Lower lobe of right lung (tissue), 2 donors: ENCODE data around the gene CDK3. TPM values are rescaled to one million over a fixed set of nuclear protein-coding genes. Genes with fewer than 3 reads are reported as not detected.
A peak's percentile ranks its signal among the peaks of the same experiment; 100 is the strongest.

Source experiments
- ATAC-seq, 2 donors: fragments of 200-7000 bp; cut with Tn5 transposase; one replicate each; pipeline ENCODE4 v1.9.1; 2020 to 2022; ENCODE audit warnings: mild to moderate bottlenecking in 2 of 2, moderate library complexity in 2 of 2
- DNase-seq: peaks from one replicate; pipeline ENCODE4 v3.0.0-alpha.2; 2020
- H3K27ac ChIP-seq: fragments of 200-600 bp; one replicate; pipeline ENCODE4 v1.8.0; 2022
- H3K27me3 ChIP-seq: fragments of 200-600 bp; one replicate; pipeline ENCODE4 v1.8.0; 2022; ENCODE audit warnings: low read depth
- H3K36me3 ChIP-seq: fragments of 200-600 bp; one replicate; pipeline ENCODE4 v1.8.0; 2022; ENCODE audit warnings: mild to moderate bottlenecking
- H3K4me1 ChIP-seq: fragments of 200-600 bp; one replicate; pipeline ENCODE4 v1.8.0; 2022
- H3K4me3 ChIP-seq: fragments of 200-600 bp; one replicate; pipeline ENCODE4 v1.8.0; 2022; ENCODE audit warnings: mild to moderate bottlenecking
- H3K9me3 ChIP-seq: fragments of 200-600 bp; one replicate; pipeline ENCODE4 v1.8.0; 2022
- intact Hi-C: fragments of 100-400 bp; cut with DNase I; formaldehyde crosslinking; loops from one replicate; pipeline ENCODE4 v1.11.0; 2022
- total RNA-seq: library from RNA; stranded (reverse); fragmentation: NEBNext Ultra II Directional; extraction: Animal tissue kit (Norgen Biotek cat#: 25700); gene quantifications from one replicate; pipeline ENCODE4 v1.2.1, GENCODE V29; 2021
- TF ChIP-seq, protein P1 (sequence below): fragments of 200-600 bp; IDR thresholded peaks from one replicate; pipeline ENCODE4 v1.8.0; 2022; ENCODE audit warnings: antibody characterized with exemption, mild to moderate bottlenecking
- donor health status: DM: no; HTN: yes; CAD: no; lungs with severe emphysema.

The CDK3 gene
- total RNA-seq, 1 donor from 2014 or later = 8.4 TPM

DNA sequence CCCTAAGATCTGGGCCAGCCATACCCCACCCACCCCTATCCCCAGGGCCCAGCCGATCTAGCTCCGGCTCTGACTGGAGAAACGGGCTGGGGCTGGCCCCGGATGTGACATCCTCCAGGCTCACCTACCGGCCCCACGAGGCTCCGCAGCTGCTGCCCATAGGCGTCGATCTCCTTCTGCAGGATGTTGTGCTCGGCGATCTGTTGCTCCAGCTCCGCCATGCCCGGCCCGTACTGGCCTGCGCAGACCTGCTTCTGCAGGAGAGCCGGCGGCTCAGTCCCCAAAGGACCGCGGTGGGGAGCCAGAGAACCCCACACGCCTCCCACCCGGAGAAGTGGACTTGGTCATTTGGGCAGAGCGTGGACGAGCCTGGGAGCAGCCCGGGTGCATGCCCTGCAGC is 21.6 kb downstream of the CDK3 start:
- Histone ChIP-seq H3K27ac (no peak overlapping the region), H3K4me3 (no peak overlapping the region), H3K4me1 (no peaks in the 10 kb centered on the region), H3K27me3 (no peaks in the 10 kb centered on the region), H3K36me3 (peaks cover 29% of the 10 kb centered on the region), H3K9me3 (no peaks in the 10 kb centered on the region)
- TF ChIP-seq, protein P1, sequence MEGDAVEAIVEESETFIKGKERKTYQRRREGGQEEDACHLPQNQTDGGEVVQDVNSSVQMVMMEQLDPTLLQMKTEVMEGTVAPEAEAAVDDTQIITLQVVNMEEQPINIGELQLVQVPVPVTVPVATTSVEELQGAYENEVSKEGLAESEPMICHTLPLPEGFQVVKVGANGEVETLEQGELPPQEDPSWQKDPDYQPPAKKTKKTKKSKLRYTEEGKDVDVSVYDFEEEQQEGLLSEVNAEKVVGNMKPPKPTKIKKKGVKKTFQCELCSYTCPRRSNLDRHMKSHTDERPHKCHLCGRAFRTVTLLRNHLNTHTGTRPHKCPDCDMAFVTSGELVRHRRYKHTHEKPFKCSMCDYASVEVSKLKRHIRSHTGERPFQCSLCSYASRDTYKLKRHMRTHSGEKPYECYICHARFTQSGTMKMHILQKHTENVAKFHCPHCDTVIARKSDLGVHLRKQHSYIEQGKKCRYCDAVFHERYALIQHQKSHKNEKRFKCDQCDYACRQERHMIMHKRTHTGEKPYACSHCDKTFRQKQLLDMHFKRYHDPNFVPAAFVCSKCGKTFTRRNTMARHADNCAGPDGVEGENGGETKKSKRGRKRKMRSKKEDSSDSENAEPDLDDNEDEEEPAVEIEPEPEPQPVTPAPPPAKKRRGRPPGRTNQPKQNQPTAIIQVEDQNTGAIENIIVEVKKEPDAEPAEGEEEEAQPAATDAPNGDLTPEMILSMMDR = no peak
- no peak for DNase-seq
- no peak for ATAC-seq
- intact Hi-C loops = no loop called here

DNA sequence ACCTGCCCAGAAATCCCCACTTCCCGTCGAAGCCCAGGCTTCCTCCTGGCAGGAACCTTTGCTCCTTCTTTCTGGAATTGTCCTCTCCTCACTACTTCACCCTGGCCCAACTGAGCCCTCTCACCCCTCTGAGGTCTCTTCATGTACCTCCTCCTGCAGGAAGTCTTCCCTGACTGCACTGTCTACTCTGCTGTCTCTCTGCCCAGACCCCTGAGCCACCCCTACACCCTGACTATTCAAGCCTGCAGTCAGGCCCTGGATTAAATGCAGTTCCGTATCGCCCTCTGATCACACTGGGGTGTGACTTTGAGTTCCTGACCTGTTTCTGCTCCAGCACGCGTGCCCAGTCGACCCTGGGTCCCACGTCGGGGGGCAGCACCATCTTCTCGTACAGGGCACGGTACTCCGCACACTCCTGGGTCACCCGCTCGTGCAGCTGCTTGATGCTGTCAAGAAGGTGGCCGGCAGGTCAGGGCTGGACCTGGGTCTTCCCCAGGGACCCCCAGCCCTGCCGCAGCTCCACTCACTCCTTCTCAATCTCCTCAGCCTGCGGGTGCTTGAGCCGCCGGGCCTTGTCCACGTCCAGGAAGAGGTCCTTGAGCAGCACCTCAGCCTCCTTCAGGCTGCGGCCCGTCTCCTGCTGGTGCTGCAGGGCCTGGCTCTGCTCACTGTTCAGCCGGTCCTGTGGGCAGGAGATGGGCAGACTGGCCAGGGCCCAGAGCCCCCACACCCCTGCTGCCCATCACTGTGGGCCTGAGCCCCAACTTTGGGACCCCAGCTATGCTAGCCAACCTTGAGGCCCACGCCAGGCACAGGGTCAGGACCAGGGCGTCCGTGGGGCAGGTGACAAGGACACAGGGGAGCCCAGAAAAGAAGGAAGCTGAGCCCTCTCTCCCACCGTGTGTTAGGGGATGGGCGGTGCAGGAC is 22.6 kb downstream of the CDK3 start:
- Histone ChIP-seq H3K27me3 (no peaks in the 10 kb centered on the region), H3K4me1 (no peaks in the 10 kb centered on the region), H3K27ac (no peak overlapping the region), H3K9me3 (no peaks in the 10 kb centered on the region), H3K4me3 (no peak overlapping the region), H3K36me3 (peaks cover 29% of the 10 kb centered on the region)
- DNase-seq = no peak
- no peak for ATAC-seq
- TF ChIP-seq, protein P1 = no peak
- intact Hi-C loops = no loop called here

DNA sequence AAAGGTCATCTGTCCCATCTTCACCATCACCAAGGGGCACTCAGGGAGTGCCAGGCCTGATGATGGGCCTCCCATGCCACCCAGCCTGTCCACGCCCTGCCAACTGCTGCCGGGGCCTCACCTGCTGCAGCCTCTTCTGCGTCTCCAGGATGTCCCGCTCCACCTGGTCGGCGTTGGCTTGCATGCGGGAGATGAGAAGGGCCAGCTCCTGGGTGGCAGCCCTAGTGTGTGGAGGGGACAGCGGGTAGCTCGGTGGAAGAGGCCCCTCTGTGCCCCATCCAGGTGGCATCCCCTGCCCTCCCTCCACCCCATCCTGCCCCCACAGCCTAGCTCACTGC is 23.2 kb downstream of the CDK3 start:
- intact Hi-C loops = no loop called here
- H3K27me3 ChIP-seq = no peaks in the 10 kb centered on the region
- DNase-seq = no peak
- H3K9me3 ChIP-seq = no peaks in the 10 kb centered on the region
- H3K4me1 ChIP-seq = no peaks in the 10 kb centered on the region
- ATAC-seq = no peak
- TF ChIP-seq, protein P1 = no peak
- no peak overlapping the region for H3K27ac ChIP-seq
- no peak overlapping the region for H3K4me3 ChIP-seq
- H3K36me3 ChIP-seq = peaks cover 26% of the 10 kb centered on the region

DNA sequence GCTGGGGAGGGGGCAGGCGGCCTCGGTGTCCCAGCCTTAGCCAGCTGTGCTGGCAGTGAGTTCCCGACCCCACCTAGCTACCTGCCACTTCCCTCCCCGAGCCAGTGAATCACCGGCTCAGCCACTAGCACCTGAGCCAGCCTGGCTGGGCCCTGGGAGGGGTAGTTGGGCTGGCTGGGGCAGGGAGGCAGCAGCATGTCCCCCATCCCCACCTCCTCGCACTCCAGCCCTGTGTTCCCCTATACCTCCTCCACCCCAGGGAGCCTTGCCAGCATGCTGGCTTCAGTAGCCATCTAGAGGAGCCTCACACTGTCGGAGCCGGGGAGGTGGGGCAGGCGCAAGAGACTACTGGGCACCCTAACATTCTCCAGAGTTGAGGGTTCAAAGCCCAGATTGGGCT is 23.7 kb downstream of the CDK3 start:
- Histone ChIP-seq H3K36me3 (peaks cover 21% of the 10 kb centered on the region), H3K4me1 (peaks cover 2% of the 10 kb centered on the region), H3K27ac (no peak overlapping the region), H3K4me3 (no peak overlapping the region), H3K27me3 (no peaks in the 10 kb centered on the region), H3K9me3 (no peaks in the 10 kb centered on the region)
- TF ChIP-seq, protein P1 = no peak
- DNase-seq (no peak), ATAC-seq (no peak)
- intact Hi-C loops = no loop called here

DNA sequence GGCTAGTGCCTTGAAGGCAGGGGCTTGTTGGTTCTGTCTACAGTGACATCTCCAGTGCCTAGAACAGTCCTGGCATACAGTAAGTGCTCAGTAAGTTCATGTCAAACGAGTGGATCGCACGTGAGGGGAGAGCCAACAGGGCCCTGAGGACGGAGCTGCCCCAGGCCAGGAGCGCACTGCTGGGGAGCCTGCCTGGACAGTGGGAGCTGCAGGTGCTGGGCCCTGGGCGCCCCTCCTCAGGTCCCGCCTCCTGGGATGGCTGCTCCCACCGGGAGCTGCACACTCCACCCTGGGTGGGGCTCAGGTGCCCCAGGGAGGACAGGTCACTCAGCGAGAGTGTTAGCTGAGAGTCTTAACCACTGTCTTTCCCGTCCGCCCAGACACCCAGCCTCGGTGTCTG is 24.6 kb downstream of the CDK3 start:
- intact Hi-C loops = no loop called here

More for the DNA sequence above, 24.6 kb downstream of the CDK3 start:
- Histone ChIP-seq H3K4me3 (peak overlapping the region; percentile 52), H3K27me3 (no peaks in the 10 kb centered on the region), H3K27ac (no peak overlapping the region), H3K9me3 (no peaks in the 10 kb centered on the region), H3K4me1 (peaks cover 9% of the 10 kb centered on the region), H3K36me3 (peaks cover 20% of the 10 kb centered on the region)
- ATAC-seq (no peak), DNase-seq (no peak)
- TF ChIP-seq, protein P1 = no peak
